NK-92 (cell line): ENCODE data around the gene REX1BD.
"Not testable (repeated sequence)": the region's sequence is repeated elsewhere in the genome, so short reads cannot be mapped to it uniquely, and the experiment has no call there.

Experiments used
- DNase-seq: peaks from one replicate; lab custom pipeline; 2025; ENCODE audit not compliant: unreplicated experiment; lab: John Stamatoyannopoulos, UW

The REX1BD gene

GRCh38 chr19:18588611-18589379 is at the start of gene REX1BD:
REX1BD (plus strand) TSS chr19:18588798; CDS start chr19:18588802, 4 bp downstream.
- DNase-seq, result peak; percentile 51

- no peak for DNase-seq
These were observed 49.2 kb upstream of the REX1BD start for GRCh38 chr19:18539372-18539771.

GRCh38 chr19:18540200-18540599 is 48.4 kb upstream of the REX1BD start:
- DNase-seq, result not testable (repeated sequence)

GRCh38 chr19:18541258-18541991 is 47.2 kb upstream of the REX1BD start:
- DNase-seq, result no peak

- no peak for DNase-seq
These were observed 46.3 kb upstream of the REX1BD start for GRCh38 chr19:18541992-18542940.

- DNase-seq, result no peak
These were observed 45.4 kb upstream of the REX1BD start, which contains the start of gene FKBP8 for GRCh38 chr19:18542941-18543813. FKBP8 (minus strand) TSS chr19:18543573; CDS start chr19:18541970, 1,603 bp downstream.

- DNase-seq, result no peak
These were observed 44.7 kb upstream of the REX1BD start for GRCh38 chr19:18543814-18544475.

- no peak for DNase-seq
These were observed 37.0 kb upstream of the REX1BD start for GRCh38 chr19:18551631-18552030.

- peak; percentile 94 for DNase-seq
These were observed 31.0 kb upstream of the REX1BD start, which contains the start of gene KXD1 for GRCh38 chr19:18557411-18558201. KXD1 (plus strand) TSS chr19:18557870; CDS start chr19:18562057, 4,187 bp downstream.

GRCh38 chr19:18558202-18558555 is 30.4 kb upstream of the REX1BD start:
- no peak for DNase-seq

- DNase-seq, result no peak
These were observed 30.0 kb upstream of the REX1BD start for GRCh38 chr19:18558604-18559003.

- no peak for DNase-seq
These were observed 28.9 kb upstream of the REX1BD start for GRCh38 chr19:18559685-18560084.

GRCh38 chr19:18562086-18562485 is 26.5 kb upstream of the REX1BD start:
- no peak for DNase-seq

GRCh38 chr19:18566953-18567352 is 21.6 kb upstream of the REX1BD start:
- no peak for DNase-seq

- no peak for DNase-seq
These were observed 20.2 kb upstream of the REX1BD start for GRCh38 chr19:18568367-18568766.

- peak; percentile 87 for DNase-seq
These were observed 16.8 kb upstream of the REX1BD start, which contains the start of gene UBA52 for GRCh38 chr19:18571564-18572344. UBA52 (plus strand) TSS chr19:18571857; CDS start chr19:18573301, 1,444 bp downstream.

- DNase-seq, result no peak
These were observed 13.8 kb upstream of the REX1BD start for GRCh38 chr19:18574691-18575291.
